Stimulated activated CD4-positive, alpha-beta T cell treated with anti-CD3 and anti-CD28 coated beads, Interleukin-1b, Interleukin-23, amount 100 ng/mL, for 48 hours (primary cell): ENCODE measurements around the gene HPD.
A peak's percentile ranks its signal among the peaks of the same experiment; 100 is the strongest.
"Not testable (repeated sequence)": the region's sequence is repeated elsewhere in the genome, so short reads cannot be mapped to it uniquely, and the experiment has no call there.

Source experiments
- DNase-seq: peaks from one replicate; pipeline ENCODE4 v3.0.0-alpha.2; 2020

The HPD gene

GRCh38 chr12:121797937-121798786, 60.5 kb downstream of the HPD start:
- no peak for DNase-seq

DNA sequence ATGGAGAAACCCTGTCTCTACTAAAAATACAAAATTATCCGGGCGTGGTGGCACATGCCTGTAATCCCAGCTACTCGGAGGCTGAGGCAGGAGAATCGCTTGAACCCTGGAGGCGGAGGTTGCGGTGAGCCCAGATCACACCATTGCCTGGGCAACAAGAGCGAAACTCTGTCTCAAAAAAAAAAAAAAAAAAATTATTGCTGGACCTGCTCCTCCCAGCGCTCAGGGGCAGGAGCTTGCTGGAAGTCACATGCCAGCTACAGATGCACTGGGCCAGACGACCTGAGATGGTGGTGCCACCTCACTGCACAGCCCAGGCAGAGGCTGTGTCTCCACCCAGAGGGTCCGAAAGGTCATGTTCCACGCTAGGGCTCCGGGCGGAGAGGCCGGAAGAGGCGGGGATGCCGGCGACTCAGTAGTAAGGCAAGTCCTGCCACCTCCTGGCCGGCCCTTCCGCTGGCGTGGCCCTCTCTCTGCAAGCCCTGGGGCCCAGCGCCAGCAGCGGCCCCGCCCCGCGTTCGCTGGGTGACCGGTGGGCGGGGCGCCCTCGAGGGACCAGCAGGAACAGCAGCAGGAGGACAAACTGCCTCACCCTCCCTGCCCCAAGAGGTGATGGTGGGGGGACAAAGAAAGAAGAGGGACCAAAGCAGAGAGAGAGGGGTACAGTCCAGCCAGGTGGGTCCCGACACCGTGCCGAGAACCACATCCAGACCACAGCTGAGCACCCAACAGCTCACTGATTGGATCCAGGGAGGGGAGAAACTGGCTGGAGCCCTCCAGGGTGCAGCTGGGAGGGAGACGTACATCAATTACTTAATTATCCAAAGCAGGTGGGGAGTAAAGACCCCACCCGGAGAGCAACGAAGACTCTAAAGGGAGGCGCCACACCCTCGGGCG, 61.6 kb downstream of the HPD start:
- no peak for DNase-seq

DNA sequence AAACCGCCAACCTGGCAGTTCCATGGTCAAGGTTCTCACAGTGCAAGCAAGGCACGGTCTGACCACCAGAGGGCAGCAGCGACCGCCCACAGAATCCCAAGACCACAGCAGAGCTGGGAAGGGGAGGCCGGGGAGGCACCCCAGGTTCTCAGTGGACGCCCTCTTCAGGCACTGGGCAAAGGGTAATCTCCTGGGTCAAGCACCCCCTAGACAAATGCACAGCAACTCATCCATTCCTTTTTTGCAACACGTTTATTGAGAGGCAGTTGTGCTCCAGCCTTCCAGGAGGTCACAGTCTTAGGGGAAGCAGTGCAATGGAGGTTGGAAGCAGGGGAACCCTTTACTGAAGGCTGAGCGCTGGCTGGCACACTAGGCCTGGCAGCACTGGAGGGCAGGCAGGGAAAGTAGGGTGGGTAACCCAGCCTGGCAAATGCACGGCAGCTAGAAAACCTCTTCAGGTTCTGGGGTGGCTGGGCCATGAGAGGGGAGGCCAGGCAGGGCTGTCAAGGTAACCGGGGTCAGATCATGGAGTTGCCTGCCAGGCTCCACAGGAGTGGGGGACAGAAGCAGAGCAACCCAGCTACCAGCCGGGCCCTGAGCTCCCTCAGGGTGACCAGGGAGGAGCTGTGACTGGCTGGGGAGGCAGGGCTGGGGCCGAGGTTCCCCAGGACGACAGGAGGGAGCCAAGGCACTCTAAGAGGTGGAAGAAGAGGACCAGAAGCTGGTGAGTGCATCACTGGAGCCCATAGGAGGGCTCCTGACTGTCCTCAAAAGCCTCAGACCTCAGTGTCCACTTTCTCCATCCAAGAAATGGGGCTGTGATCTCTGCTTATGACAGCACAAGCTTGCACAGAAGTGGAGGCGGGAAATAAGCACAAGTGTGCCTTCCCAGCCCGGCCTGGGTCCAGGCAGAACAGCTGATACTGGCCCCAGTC, 63.4 kb downstream of the HPD start:
- DNase-seq: peak; percentile 78

GRCh38 chr12:121794534-121795033, 64.1 kb downstream of the HPD start:
- peak; percentile 57 for DNase-seq

GRCh38 chr12:121793838-121794533, 64.7 kb downstream of the HPD start:
- peak; percentile 95 for DNase-seq

GRCh38 chr12:121793440-121793837, 65.2 kb downstream of the HPD start, which contains the start of gene RHOF:
RHOF (minus strand) TSS chr12:121793688; CDS start chr12:121793633, 55 bp downstream.
- no peak for DNase-seq

DNA sequence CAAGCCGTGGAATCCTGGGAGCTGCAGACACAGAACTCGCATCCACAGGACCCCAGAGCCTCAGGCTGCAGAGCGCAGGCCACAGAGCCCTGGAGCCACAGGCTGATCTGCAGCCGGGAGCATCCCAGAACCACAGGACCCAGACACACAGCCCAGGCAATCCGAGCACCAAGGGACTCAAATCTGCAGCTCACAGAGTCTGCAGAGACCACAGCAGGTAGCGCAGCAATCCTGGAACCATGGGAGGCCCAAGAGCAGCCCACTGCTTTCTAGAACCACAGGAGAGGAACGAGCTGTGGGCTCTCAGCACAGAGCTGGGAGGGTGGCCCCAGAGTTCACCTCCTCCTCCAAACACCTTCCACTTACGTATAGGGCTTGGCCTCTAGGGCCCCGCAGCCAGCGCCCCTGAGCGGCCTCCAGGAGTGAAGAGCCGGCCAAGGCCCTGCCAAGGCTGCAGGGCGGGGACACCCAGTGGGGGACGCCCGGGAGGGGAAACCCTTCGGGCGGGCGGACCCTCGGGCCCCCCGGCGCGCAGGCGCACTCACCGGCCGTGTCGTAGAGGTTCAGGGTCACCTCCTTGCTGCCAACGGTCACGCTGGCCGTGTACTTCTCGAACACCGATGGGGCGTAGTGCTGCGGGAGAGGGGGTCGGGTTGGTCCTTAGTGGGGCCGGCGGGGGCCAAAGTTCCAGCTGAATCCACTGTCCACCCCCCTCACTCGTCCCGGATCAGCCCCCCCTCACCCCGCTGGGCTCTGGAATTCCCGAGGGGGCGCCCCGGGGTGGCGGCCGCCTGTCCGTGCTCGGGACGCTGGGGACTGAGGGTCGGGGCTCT, 65.8 kb downstream of the HPD start:
- peak; percentile 66 for DNase-seq

DNA sequence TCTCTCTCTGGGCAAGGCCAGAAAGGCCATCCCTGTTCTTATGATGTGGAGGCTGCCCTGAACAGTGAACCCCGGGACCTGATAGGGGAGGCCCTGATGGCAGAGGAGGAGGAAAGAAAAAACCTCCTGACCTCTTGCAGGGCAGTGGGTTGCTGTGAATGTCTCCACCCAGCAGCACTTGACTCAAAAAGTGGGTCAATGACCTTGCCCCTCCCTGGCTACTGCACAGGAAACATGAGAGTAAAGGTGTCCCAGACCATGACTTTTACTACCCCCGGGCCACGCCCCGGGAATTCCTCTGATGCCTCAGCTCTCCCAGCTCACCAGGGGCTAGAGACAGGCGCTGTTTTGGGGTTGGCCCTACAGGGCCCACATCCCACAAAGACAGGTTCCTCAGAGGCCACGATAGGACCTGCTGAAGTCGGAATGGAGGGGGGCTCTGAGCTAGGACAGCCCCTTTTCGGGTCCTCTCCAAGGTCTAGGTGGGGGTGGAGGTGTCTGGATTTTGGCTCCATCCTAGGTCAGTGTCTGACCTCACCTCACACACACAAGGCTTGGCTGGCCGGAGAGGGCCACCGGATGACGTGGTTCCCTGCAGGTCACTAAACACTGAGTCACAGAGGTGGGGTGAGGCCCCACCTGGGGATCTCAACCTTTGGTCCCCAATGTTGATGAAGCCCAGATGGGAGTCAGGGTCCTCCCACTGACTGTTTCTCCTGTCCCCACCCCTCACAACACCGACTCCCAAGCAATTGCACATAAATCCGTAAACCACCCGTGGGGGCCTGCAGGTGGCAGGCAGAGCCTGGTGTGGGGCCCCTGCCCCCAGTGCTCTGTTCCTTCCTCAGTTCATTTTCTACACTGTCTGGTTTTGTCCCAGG, 66.7 kb downstream of the HPD start:
- peak; percentile 34 for DNase-seq

DNA sequence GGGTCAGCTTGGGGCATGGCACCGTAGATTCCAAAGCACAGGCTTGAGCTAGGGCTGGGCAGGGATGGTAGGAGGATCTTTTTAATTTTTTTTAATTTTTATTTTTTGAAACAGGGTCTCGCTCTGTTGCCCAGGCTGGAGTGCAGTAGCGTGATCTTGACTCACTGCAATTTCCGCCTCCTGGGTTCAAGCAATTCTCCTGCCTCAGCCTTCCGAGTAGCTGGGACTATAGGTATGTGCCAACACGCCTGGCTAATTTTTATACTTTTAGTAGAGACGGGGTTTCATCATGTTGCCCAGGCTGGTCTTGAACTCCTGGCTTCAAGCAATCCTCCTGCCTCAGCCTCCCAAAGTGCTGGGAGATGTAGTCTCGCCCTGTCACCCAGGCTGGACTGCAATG, 67.9 kb downstream of the HPD start:
- DNase-seq: not testable (repeated sequence)

DNA sequence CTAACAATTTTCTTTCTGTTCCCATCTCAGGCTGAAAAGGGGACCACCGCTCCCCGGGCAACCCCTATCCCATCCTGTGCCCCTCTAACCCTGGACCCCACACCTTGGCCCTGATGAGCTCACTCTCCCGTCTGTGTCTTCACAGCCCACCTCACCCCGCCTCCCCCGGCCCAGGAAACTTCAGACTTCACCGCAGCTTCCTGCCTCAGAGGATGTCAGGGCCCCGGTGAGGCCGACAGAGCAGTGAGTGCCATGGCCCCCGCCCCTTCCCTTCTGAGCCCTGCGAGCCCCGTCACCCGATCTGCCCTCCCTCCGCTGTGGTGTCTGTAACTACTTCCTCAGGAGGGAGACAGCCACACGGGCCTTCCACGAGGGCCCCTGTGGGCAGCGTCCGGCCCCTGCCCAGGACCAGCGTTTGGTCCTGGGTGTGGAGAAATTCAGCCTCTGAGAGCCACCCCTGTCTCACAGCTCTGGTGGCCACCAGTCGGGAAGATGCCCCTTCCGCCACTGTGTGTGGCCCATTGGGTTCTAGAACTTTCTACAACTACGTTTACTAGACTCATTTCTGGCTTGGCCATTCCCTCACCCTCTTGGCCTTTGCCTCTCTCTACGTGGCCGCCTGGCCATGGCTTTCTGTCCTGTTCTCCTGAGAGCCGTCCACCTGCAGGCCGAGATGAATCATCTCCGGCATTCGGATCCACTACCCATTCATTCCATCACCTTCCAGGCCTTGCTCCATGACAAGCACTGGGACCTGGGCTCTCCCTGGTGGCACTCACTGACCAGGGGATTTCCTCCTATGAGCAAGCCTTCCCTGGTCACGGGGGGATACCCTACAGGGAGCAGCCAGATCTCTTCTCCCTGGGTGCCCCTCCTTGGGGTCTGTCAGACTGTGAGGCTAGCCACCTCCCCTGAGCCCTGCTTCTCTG, 68.6 kb downstream of the HPD start:
- peak; percentile 93 for DNase-seq
